G401 (cell line): ENCODE results near the gene SLC16A12. TPM values are rescaled to one million over a fixed set of nuclear protein-coding genes. Genes with fewer than 3 reads are reported as not detected.
A peak's percentile ranks its signal among the peaks of the same experiment; 100 is the strongest.
"Not testable (repeated sequence)": the region's sequence is repeated elsewhere in the genome, so short reads cannot be mapped to it uniquely, and the experiment has no call there.

ENCODE experiments used
- DNase-seq: peaks from one replicate; pipeline ENCODE4 v3.0.0-alpha.2; 2015; ENCODE audit warnings: low spot score
- in situ Hi-C: cut with HindIII; loops from 2 replicates; pipeline ENCODE4 v1.10.0; 2016; ENCODE audit warnings: low sequenced_read_pairs, mixed read lengths
- total RNA-seq: library from RNA; depleted of rRNA; stranded (reverse); fragments of >200 nt; shearing (Covaris generic); gene quantifications from 2 replicates; pipeline ENCODE4 v1.2.3, GENCODE V29; 2014

SLC16A12 gene
- total RNA-seq, 1 experiment from 2014 or later: not detected

- in situ Hi-C loops, DNase-seq: not testable (repeated sequence)
These were observed 90.6 kb downstream of the SLC16A12 start for GRCh38 chr10:89444819-89445218.

DNA sequence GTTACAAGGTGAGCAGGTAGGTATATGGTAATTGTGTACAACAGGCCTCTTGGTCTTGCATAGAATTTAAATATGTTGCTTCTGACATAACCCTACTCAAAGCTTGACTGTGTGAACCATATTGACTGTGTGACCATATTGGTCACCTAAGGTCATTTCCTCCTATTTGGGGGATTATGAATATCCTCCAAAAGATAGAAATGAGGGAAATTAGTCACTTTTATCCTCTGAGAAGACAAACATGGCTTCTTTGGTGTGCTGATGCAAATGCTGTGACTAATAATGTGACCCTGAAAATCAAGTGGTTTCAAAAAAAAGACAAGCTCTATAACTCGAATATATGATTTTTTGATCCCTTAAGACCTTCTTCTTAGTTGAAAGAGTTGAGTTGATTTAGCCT, 93.1 kb downstream of the SLC16A12 start:
- in situ Hi-C loops: no loop called here
- no peak for DNase-seq

DNA sequence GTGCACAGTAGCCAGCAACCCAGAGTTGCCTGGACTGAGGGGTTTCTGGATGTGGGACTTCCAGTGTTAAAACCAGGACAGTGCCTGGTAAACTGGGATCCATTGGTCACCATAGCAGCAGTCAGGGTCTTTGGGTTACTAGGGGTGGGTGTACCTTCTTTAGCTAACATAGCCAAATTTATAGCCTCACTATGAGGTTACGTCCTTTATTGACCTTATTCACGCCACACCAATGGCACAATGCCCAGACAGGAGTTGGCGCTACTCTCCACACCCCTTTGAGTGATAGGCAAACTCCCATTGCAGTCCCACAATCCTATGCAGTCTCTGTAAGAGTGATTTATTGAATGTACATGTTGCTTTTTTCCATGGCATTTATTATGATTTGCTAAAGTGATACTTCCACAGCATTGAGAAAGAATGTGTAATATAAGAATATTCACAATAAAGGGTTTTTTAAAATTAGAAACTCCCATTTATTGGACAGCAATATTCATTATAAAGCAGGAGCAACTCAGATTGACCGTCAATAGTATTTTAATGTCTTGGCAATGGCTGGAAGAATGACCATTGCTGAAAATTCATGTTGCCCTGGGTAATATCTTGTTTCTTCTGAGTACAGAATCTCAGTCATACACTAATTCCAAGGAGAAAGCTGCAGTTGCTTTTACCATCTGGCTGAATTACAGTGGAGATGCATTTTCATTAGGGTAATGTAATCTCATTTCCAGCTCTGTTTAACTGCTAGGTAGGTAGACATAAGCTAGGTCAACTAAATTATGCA, 95.0 kb downstream of the SLC16A12 start:
- in situ Hi-C loops: no loop called here

DNA sequence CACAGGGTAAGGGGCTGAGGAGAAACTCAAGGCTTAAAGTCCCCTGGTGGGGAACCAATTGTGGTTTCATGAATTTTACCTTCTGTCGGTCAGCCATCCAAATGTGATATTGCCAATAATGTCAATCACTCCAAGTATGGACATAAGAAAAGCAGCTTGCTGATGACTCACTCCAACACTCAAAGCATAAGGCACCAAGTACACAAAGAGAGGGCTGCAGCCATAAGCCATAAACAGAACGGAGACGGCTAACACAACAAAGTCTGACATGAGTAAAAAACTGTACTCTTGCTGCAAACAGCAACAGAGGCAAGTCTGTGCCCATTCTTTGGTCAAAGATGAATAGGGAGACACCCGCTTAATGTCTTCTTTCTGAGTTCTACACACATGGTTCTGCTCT, 96.9 kb downstream of the SLC16A12 start:
- in situ Hi-C loops: no loop called here
- no peak for DNase-seq

More for the DNA sequence above, 95.0 kb downstream of the SLC16A12 start:
- DNase-seq: no peak

GRCh38 chr10:89431977-89432376, 103.4 kb downstream of the SLC16A12 start:
- in situ Hi-C loops: no loop called here

DNA sequence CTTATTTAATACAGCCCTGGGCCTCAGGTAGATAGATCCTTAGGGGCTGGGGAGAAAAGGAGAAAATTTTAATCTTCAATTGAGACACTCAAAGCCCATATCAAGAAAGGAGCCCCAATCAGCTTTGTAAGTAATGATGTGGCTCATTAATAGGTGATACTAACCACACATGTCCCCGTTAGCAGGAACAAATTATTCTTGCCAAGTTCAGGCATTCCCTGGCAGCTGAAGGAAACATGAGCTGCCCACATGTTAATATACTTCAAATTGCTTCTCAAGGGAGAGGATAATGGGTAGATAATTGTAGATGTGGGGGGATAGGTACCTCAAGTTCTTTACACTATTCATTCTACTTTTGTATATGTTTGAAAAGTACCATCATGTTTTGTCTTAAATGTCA, 106.5 kb downstream of the SLC16A12 start:
- in situ Hi-C loops: no loop called here

More at GRCh38 chr10:89431977-89432376, 103.4 kb downstream of the SLC16A12 start:
- DNase-seq: no peak

GRCh38 chr10:89427629-89428028, 107.8 kb downstream of the SLC16A12 start:
- DNase-seq: no peak
- in situ Hi-C loops: no loop called here

More for the DNA sequence above, 106.5 kb downstream of the SLC16A12 start:
- DNase-seq: no peak

DNA sequence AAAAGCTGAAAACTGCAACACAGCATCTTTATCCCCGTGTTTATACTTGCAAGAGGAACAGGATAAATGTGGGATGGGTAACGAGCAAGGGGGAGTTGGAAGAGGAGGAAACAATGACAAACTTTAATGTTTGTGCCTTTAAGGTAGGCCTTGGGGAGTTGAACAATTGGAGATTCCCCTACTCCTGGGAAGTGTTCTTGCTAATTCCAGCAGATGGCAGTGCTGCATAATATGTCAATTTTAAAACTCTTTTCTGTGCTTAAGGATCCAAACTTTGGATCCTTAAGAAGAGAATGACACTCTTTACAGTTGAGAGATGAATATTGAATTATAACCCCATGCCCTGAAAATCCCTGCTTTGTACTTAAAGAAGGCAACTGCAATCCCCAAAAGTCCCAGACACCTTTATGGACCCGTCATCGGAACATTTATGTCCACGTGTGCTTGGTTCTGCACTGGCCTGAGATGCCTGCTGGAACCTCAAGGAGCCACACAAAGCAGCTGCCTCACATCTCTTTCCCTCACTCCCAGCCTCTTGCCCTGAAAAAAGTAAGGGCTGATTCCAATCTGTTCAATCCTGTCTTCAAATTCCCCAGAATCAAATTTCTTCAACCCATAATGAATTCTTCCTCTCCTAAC, 109.0 kb downstream of the SLC16A12 start:
- in situ Hi-C loops: no loop called here
- peak; percentile 58 for DNase-seq

- in situ Hi-C loops: no loop called here
- no peak for DNase-seq
These were observed 110.4 kb downstream of the SLC16A12 start for GRCh38 chr10:89425000-89425399.

- in situ Hi-C loops: no loop called here
- no peak for DNase-seq
These were observed 114.3 kb downstream of the SLC16A12 start for GRCh38 chr10:89421018-89421476.

GRCh38 chr10:89419548-89419947, 115.8 kb downstream of the SLC16A12 start:
- in situ Hi-C loops: no loop called here
- peak; percentile 19 for DNase-seq

DNA sequence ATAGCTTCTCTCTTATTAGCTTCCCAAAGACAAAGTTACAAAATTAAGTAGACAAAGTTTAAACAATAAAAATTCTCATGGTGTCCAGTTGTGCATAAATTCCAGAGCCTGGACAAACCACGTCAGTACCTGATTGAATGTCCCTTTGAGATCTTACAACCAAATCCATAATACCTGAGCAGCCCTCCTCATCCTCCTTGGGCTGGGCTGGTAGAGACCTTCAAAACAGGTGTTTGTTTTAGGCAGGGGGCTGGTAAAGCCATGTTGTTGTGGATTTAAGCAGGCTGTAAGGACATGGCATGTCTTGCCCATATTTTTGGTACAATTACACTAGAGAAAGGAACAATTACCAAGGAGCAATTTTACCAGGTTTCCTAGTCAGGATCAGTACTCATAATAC, 118.9 kb downstream of the SLC16A12 start:
- in situ Hi-C loops: no loop called here
- DNase-seq: peak; percentile 12

DNA sequence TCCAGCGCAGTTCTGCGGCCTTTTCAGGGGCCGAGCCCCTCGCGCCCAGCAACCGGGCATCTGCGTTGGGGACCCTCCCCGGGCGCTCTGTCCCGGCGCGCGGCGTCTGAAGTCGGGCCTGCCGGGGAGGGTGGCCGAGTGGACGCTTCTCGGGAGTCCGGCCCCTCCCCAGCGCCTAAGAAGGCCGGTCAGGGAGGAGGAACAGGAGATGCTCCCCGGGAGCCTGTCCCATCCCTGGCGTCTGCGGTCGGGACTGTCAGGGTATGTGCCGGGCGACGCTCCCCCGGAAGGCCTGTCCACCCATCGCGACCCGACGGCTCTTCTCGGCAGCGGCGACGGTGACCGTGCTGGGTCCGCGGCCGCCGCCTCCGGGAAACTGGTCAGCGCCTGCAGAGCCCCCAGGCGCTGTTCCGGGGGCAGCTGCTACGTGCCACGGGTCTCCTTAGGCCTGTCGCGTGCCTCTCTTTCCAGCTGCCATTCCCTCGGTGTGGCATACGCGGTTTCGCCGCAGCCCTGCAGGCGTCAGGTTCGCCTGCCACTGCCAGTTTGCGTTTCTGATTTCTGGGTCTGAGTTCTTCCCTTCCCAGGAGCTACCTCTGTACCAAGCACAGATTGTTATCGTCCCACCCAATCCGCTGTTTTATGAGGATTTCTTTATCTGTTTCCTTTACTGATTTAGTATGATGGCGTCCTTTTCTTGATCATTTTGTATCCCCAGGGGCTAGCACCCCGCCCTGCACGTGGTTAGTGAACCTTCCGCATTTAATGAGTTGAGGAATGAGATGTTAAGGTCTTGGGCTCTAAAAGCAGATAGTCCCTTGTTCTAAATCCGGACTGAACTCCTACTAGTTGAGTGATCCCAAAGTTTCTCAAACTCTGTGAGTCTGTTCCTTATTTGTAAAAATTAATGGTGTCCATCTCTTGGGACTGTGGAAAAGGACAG, 120.2 kb downstream of the SLC16A12 start:
- in situ Hi-C loops: no loop called here

DNA sequence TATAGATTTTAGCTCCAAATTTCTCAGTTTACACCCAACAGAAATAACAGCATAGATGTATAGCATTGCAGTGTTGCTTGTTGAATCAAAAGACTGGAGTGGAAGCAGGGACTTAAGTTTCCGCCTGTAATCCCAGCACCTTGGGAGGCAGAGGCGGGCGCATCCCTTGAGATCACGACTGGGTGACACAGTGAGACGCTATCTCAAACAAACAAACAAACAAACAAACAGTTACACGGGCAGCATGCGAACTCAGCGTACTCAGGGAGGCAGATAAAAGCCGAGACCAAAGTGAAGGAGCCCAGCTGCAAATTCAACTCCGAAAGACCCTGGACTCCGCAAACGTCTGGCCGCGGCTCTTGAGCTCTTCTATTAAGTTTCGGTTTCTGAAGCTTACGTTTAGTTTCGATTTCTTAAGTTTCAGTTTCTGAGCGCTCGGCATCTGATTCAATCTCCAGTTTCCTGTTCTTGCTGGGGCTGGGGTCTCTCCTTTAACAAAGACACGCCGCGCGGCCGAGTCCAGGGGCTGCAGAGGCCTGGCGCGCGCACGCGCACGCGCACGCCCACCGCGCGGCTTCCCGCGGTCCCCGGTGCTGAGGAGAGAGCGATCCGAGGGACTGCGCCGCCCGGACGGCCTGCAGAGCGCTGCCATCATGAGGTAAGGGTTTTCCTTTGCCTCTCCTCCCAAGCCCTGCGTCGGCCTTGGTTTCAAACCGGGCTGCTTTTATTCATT, 121.1 kb downstream of the SLC16A12 start, which contains the start of gene IFIT5:
Gene IFIT5 (plus strand): TSS at position 423 of the 733 bp plus-strand sequence. CDS start 231 bp downstream, at position 654.
- in situ Hi-C loops: no loop called here
- peak; percentile 75 for DNase-seq

More for the DNA sequence above, 120.2 kb downstream of the SLC16A12 start:
- DNase-seq: peak; percentile 52

DNA sequence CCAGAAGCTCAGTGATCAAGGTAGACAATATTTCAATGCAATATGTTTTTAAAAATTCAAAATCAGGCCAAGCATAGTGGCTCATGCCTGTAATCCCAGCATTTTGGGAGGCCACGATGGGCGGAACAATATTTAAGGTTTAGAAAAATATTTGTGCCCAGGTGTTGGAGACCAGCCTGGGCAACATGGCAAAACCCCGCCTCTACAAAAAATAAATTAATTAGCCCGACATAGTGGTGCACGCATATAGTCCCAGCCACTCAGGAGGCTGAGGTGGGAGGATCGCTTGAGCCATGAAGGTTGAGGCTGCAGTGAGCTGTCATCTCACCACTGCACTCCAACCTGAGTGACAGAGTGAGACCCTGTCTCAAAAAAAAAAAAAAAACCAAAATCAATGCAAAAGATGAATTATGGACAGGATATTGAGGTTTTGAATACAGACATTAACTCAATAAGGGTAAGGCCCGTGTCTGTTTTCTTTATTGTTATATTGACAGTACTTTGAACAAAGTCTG, 121.9 kb downstream of the SLC16A12 start:
- no peak for DNase-seq
- in situ Hi-C loops: no loop called here

DNA sequence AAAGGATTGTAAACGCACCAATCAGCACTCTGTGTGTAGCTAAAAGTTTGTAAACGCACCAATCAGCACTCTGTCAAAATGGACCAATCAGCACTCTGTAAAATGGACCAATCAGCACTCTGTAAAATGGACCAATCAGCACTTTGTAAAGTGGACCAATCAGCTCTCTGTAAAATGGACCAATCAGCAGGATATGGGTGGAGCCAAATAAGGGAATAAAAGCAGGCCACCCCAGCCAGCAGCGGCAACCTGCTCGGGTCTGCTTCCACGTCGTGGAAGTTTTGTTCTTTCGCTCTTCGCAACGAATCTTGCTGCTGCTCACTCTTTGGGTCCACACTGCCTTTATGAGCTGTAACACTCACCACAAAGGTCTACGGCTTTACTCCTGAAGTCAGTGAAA, 123.1 kb downstream of the SLC16A12 start:
- DNase-seq, in situ Hi-C loops: not testable (repeated sequence)

DNA sequence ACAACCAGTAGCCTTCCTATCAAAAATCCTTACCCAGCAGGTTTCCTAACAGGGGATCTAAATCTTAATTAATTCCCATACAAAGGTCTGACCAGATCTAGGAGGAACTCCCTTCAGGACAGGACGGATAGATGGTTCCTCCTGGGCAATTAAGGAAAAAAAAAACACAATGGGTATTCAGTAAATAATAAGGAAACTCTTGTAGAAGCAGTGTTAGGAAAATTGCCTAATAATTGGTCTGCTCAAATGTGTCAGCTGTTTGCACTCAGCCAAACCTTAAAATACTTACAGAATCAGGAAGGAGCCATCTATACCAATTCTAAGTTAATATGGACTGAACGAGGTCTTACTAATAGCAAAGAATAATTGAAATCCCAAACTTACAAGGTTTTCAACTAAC, 124.3 kb downstream of the SLC16A12 start:
- in situ Hi-C loops: not testable (repeated sequence)

DNA sequence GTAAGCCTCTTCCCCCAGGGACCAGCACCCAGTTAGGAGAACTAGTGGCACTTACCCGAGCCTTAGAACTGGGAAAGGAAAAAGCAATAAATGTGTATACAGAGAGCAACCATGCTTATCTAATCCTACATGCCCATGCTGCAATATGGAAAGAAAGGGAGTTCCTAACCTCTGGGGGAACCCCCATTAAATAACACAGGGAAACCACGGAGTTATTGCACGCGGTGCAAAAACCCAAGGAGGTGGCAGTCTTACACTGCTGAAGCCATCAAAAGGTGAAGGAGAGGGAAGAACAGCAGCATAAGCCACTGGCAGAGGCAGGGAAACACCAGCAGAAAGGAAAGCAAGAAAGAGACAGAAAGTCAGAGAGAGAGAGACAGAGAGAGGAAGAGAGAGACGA, 124.8 kb downstream of the SLC16A12 start:
- DNase-seq, in situ Hi-C loops: not testable (repeated sequence)

More for the DNA sequence above, 124.3 kb downstream of the SLC16A12 start:
- not testable (repeated sequence) for DNase-seq
